ENCODE measurements around the gene SLC25A10. TPM values are rescaled to one million over a fixed set of nuclear protein-coding genes. Genes with fewer than 3 reads are reported as not detected.

The SLC25A10 gene
- polyA plus RNA-seq, 1 donor from 2014 or later: 8.7 TPM

- H3K9me2 ChIP-seq (ENCODE audit: insufficient read depth, low read length): no peaks in the 10 kb centered on the region
- no peaks in the 10 kb centered on the region for H3F3A ChIP-seq (ENCODE audit: insufficient read depth, low read length, poor library complexity, severe bottlenecking)
- no peaks in the 10 kb centered on the region for H3K27me3 ChIP-seq (ENCODE audit: insufficient read depth, low read depth, low read length)
- H4K20me1 ChIP-seq (ENCODE audit: insufficient read depth): no peaks in the 10 kb centered on the region
- H3K27ac ChIP-seq (ENCODE audit: low read length): no peak overlapping the region
- no peaks in the 10 kb centered on the region for H3K36me3 ChIP-seq (ENCODE audit: insufficient read depth, low read length)
- no peak overlapping the region for H2AFZ ChIP-seq (ENCODE audit: low read depth, low read length)
- H3K4me2 ChIP-seq (ENCODE audit: low read length): no peak overlapping the region
- no peaks in the 10 kb centered on the region for H3K9me3 ChIP-seq (ENCODE audit: low read length)
- no peaks in the 10 kb centered on the region for H3K79me2 ChIP-seq (replicated peaks; ENCODE audit: insufficient read depth, low read length)
- H3K4me3 ChIP-seq (ENCODE audit: low read length): no peak overlapping the region
- TF ChIP-seq RAD21 (conservative IDR thresholded peaks at IDR 0.05): no peak
- no peak for TF ChIP-seq SMC3 (conservative IDR thresholded peaks at IDR 0.05; ENCODE audit: poor library complexity)
- TF ChIP-seq TAF1 (IDR thresholded peaks at IDR 0.05; ENCODE audit: low read depth): no peak
- no peak for TF ChIP-seq CTCF (IDR thresholded peaks at IDR 0.05; ENCODE audit: poor library complexity, severe bottlenecking)
- no peak overlapping the region for H3K9ac ChIP-seq (ENCODE audit: low read length)
Observed at GRCh38 chr17:81719410-81720266, 7.6 kb downstream of the SLC25A10 start.

DNA sequence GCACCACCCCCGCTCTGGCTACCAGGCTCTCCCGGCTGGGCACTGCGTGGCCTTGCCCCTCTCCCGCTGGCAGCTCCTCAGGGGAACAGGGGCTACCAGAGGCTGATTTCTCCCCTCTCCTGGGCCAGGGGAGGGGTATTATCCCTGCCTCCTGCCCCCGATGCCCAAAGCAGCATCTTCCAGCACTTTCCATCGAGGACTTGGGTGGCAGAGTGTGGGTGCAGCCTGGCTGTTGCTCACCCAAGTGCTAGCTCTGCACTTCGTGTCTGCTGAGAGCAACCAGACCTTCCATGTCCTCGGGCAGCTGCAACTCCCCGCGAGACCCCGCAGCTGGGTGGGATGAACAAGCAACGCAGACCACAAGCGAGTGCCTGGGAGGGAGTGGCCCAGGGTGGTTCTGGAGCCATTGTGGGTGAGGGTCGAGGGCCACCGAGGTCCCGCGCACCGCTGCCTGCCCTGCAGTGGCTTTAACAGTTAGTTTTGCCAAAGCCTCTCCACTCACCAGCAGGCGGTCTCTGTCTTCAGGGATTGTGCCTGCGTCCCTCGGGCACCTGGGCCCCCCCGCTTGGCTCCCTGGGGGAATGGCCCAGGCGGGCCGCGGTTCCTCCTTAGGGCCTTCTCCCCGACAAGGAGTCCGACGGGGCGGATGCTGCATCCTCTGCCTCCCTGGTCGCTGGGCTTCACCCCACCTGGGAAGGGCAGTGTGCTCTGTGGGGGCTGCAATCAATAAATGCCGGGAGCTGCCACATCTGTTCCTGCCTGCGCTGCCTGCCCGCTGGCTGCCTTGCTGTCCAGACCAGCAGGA lies 8.4 kb downstream of the SLC25A10 start:
- Histone ChIP-seq H4K20me1 (ENCODE audit: insufficient read depth) (no peaks in the 10 kb centered on the region), H3K4me3 (ENCODE audit: low read length) (no peak overlapping the region), H3K9me2 (ENCODE audit: insufficient read depth, low read length) (no peaks in the 10 kb centered on the region), H3K4me2 (ENCODE audit: low read length) (no peak overlapping the region), H2AFZ (ENCODE audit: low read depth, low read length) (no peak overlapping the region), H3K27me3 (ENCODE audit: insufficient read depth, low read depth, low read length) (no peaks in the 10 kb centered on the region), H3K79me2 (replicated peaks; ENCODE audit: insufficient read depth, low read length) (no peaks in the 10 kb centered on the region), H3K9ac (ENCODE audit: low read length) (no peak overlapping the region), H3K36me3 (ENCODE audit: insufficient read depth, low read length) (no peaks in the 10 kb centered on the region), H3K9me3 (ENCODE audit: low read length) (no peaks in the 10 kb centered on the region), H3K27ac (ENCODE audit: low read length) (no peak overlapping the region), H3F3A (ENCODE audit: insufficient read depth, low read length, poor library complexity, severe bottlenecking) (no peaks in the 10 kb centered on the region)
- no peak for TF ChIP-seq SMC3 (conservative IDR thresholded peaks at IDR 0.05; ENCODE audit: poor library complexity)
- no peak for TF ChIP-seq EZH2 (IDR thresholded peaks at IDR 0.05; ENCODE audit: borderline replicate concordance, insufficient read depth, low read length, poor library complexity, severe bottlenecking)
- no peak for TF ChIP-seq TAF1 (IDR thresholded peaks at IDR 0.05; ENCODE audit: low read depth)
- no peak for TF ChIP-seq CTCF (IDR thresholded peaks at IDR 0.05; ENCODE audit: poor library complexity, severe bottlenecking)
- TF ChIP-seq MXI1 (conservative IDR thresholded peaks at IDR 0.05; ENCODE audit: poor library complexity, severe bottlenecking): no peak
- no peak for TF ChIP-seq POLR2AphosphoS5 (IDR thresholded peaks at IDR 0.05)
- TF ChIP-seq REST (IDR thresholded peaks at IDR 0.05; ENCODE audit: borderline replicate concordance): no peak
- TF ChIP-seq RAD21 (conservative IDR thresholded peaks at IDR 0.05): no peak
- no peak for TF ChIP-seq EP300 (conservative IDR thresholded peaks at IDR 0.05; ENCODE audit: poor library complexity, severe bottlenecking)

All from neural cell (in vitro differentiated cells).